ENCODE results near the gene GPC5. TPM values are rescaled to one million over a fixed set of nuclear protein-coding genes. Genes with fewer than 3 reads are reported as not detected.

GPC5 gene
- total and polyA plus RNA-seq, 2 of the 13 experiments (the other 11 are each of a cell fraction or from before 2014, with no cell fraction given), result 0.02 to 0.07 TPM

DNA sequence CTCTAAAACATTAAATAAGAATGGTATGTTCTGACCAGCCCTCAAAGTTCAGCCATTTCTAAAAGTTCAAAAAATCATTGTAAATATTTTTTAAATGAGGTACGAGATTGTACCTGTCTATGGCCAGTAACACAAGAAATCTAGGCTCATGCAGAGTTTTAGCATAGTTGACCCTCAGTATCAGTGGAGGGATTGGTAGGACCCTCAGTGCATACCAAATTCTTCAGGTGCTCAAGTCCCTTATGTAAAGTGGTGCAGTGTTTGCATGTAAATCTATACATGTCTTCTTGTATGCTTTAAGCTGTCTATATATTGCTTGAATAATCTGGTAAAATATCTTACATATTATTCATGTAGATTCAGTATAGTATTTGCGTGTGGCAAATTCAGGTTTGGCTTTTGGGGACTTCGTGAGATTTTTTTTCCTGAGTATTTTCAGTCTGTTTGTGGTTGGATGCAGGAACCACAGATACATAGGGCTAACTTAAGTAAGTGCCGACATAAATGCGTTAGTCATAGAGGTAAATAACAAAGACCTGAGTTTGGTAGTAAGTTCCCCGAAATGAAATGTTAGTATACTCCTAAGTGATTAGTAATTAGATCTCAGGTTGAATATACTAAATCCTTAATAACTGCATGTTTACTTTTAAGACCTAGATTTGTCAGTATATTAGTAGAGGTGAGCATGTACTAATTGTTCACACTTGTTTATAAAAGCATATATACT lies 43.2 kb upstream of the GPC5 start:
- H3K4me1 ChIP-seq (ENCODE audit: insufficient read depth, low read length), result peaks cover 100% of the 10 kb centered on the region
- POLR2A ChIA-PET, result no interaction called here
- BruUV-seq (replicated peaks), result no TSS peak
- TF ChIP-seq PHF8 (CRISPR knock-in tag; IDR thresholded peaks at IDR 0.05) (no peak), ZIK1 (CRISPR knock-in tag; IDR thresholded peaks at IDR 0.05; ENCODE audit: borderline replicate concordance, low read depth) (no peak), PAF1 (CRISPR knock-in tag; IDR thresholded peaks at IDR 0.05) (0 out of 2 replicates have a peak, but pooled peaks have one; percentile 51), U2AF2 (IDR thresholded peaks at IDR 0.05; ENCODE audit: low read depth, low read length) (no peak), RBM22 (optimal IDR thresholded peaks at IDR 0.05; ENCODE audit: low read length) (peak; percentile 95), RORA (CRISPR knock-in tag; IDR thresholded peaks at IDR 0.05) (no peak), ZNF17 (CRISPR knock-in tag; IDR thresholded peaks at IDR 0.05) (no peak), MIER3 (CRISPR knock-in tag; IDR thresholded peaks at IDR 0.05; ENCODE audit: borderline replicate concordance) (no peak), ZNF674 (CRISPR knock-in tag; IDR thresholded peaks at IDR 0.05; ENCODE audit: low read depth) (no peak), CBFB (CRISPR knock-in tag; IDR thresholded peaks at IDR 0.05) (no peak), ZNF468 (CRISPR knock-in tag; IDR thresholded peaks at IDR 0.05) (no peak), PBX3 (CRISPR knock-in tag; IDR thresholded peaks at IDR 0.05; ENCODE audit: borderline replicate concordance) (no peak), ZNF224 (CRISPR knock-in tag; IDR thresholded peaks at IDR 0.05) (no peak), ZNF570 (CRISPR knock-in tag; IDR thresholded peaks at IDR 0.05; ENCODE audit: borderline replicate concordance) (no peak), CENPX (CRISPR knock-in tag; IDR thresholded peaks at IDR 0.05) (no peak), ZNF20 (CRISPR knock-in tag; IDR thresholded peaks at IDR 0.05) (no peak), GRHL1 (CRISPR knock-in tag; conservative IDR thresholded peaks at IDR 0.05) (no peak), ZNF550 (CRISPR knock-in tag; IDR thresholded peaks at IDR 0.05; ENCODE audit: borderline replicate concordance) (no peak)
- TF ChIP-seq, protein P1, sequence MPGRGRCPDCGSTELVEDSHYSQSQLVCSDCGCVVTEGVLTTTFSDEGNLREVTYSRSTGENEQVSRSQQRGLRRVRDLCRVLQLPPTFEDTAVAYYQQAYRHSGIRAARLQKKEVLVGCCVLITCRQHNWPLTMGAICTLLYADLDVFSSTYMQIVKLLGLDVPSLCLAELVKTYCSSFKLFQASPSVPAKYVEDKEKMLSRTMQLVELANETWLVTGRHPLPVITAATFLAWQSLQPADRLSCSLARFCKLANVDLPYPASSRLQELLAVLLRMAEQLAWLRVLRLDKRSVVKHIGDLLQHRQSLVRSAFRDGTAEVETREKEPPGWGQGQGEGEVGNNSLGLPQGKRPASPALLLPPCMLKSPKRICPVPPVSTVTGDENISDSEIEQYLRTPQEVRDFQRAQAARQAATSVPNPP (CRISPR knock-in tag; IDR thresholded peaks at IDR 0.05), result no peak
- TF ChIP-seq, protein P2, sequence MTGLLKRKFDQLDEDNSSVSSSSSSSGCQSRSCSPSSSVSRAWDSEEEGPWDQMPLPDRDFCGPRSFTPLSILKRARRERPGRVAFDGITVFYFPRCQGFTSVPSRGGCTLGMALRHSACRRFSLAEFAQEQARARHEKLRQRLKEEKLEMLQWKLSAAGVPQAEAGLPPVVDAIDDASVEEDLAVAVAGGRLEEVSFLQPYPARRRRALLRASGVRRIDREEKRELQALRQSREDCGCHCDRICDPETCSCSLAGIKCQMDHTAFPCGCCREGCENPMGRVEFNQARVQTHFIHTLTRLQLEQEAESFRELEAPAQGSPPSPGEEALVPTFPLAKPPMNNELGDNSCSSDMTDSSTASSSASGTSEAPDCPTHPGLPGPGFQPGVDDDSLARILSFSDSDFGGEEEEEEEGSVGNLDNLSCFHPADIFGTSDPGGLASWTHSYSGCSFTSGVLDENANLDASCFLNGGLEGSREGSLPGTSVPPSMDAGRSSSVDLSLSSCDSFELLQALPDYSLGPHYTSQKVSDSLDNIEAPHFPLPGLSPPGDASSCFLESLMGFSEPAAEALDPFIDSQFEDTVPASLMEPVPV (CRISPR knock-in tag; IDR thresholded peaks at IDR 0.05), result no peak

More for the DNA sequence above, 43.2 kb upstream of the GPC5 start:
- FAIRE-seq, result no peak
- in situ Hi-C loops (cut with HindIII; ENCODE audit: extremely low pct_ligation_motif_present, low pct_unique_long_range_greater_than_20kb) (no loop called here), intact Hi-C loops (cut with micrococcal nuclease; ENCODE audit: unreplicated experiment) (no loop called here)
- CTCF ChIA-PET (ENCODE audit: low intra/inter-chr PET ratio, low total read pairs), result no interaction called here
- H3K9ac ChIP-seq (ENCODE audit: insufficient read depth, low read depth, low read length), result no peak overlapping the region
- H2AFZ ChIP-seq (ENCODE audit: low read length), result no peak overlapping the region
- no peak for ATAC-seq
- H3K79me2 ChIP-seq (ENCODE audit: insufficient read depth, low read length), result peaks cover 28% of the 10 kb centered on the region
- no peak overlapping the region for H3K4me3 ChIP-seq (replicated peaks in 1 of 3; ENCODE audit: insufficient read depth in 1 of 3, low read depth in 2 of 3, low read length in 3 of 3)
- H3K27me3 ChIP-seq (ENCODE audit: control insufficient read depth in 1 of 2, insufficient read depth in 2 of 2, low read length in 2 of 2), result no peaks in the 10 kb centered on the region
- H3K9me3 ChIP-seq (ENCODE audit: low read length), result no peaks in the 10 kb centered on the region
- peaks cover 66% of the 10 kb centered on the region for H4K20me1 ChIP-seq (ENCODE audit: insufficient read depth, low read length)
- H3K27ac ChIP-seq (ENCODE audit: extremely low read length, insufficient read depth, low read length), result no peak overlapping the region
- peaks cover 9 to 57% of the 10 kb centered on the region in 2 experiments for H3K36me3 ChIP-seq (replicated peaks in 1 of 2; ENCODE audit: control insufficient read depth in 1 of 2, insufficient read depth in 2 of 2, low read length in 2 of 2)
- 98% methylated on average over 6 of the region's 6 CpGs for WGBS (ENCODE audit: low lambda C conversion rate)
- no peak overlapping the region for H3K4me2 ChIP-seq (ENCODE audit: low read depth, low read length)
- no peak for DNase-seq (ENCODE audit: low spot score)

Measured in HepG2 (cell line).